Adrenal gland (tissue), 12 donors: Measurements from ENCODE around the gene RTP5. TPM values are rescaled to one million over a fixed set of nuclear protein-coding genes. Genes with fewer than 3 reads are reported as not detected.

Experiments used
- DNase-seq, 7 donors: peaks; one replicate each; pipeline ENCODE4 v3.0.0-alpha.2; 2019 to 2020
- H3K27ac ChIP-seq, 5 donors: fragments of 200-600 bp; sonication (generic) in 4 of 5; 1 replicate in 3 of 5; 2 replicates in 2 of 5; pipeline versions ENCODE4 v1.5.1 to v1.8.0; 2016 to 2020; ENCODE audit warnings: mild to moderate bottlenecking in 1 of 5
- H3K27me3 ChIP-seq: fragments of 200-600 bp; 2 replicates; pipeline ENCODE4 v1.8.0; 2021
- H3K36me3 ChIP-seq, 2 donors: fragments of 200-600 bp; replicated peaks in 1 of 2; 1 replicate in 1 of 2; 2 replicates in 1 of 2; pipeline versions ENCODE4 v1.5.1 to v1.8.0; 2018 to 2022
- H3K4me1 ChIP-seq, 2 donors: fragments of 200-600 bp; replicated peaks in 1 of 2; 1 replicate in 1 of 2; 2 replicates in 1 of 2; pipeline versions ENCODE4 v1.5.1 to v1.8.0; 2018 to 2021
- H3K4me3 ChIP-seq, 4 donors: fragments of 200-600 bp; sonication (generic) in 3 of 4; one replicate each; pipeline ENCODE4 v1.5.1; 2016 to 2018
- H3K9me3 ChIP-seq, 3 donors: fragments of 200-600 bp; sonication (generic) in 1 of 3; replicated peaks in 1 of 3; 1 replicate in 2 of 3; 2 replicates in 1 of 3; pipeline versions ENCODE4 v1.5.1 to v1.8.0; 2016 to 2021
- CTCF ChIP-seq, 6 experiments: fragments of 450-650 bp in 4 of 6; fragments of 200-600 bp in 2 of 6; sonication (generic) in 1 of 6; IDR thresholded peaks; 1 replicate in 5 of 6; 2 replicates in 1 of 6; pipeline versions ENCODE4 v1.5.1 to v1.8.0; 2016 to 2021; ENCODE audit warnings: antibody characterized with exemption in 6 of 6, mild to moderate bottlenecking in 2 of 6, moderate library complexity in 1 of 6
- POLR2A ChIP-seq, 2 donors: fragments of 450-650 bp; IDR thresholded peaks; one replicate each; pipeline ENCODE4 v1.6.1; 2017; ENCODE audit warnings: antibody characterized with exemption in 2 of 2, mild to moderate bottlenecking in 2 of 2, moderate library complexity in 1 of 2
- WGBS, 4 donors: extraction: QIAGEN DNeasy Blood & Tissue Kit in 2 of 4; methylation state at CpG; one replicate each; pipeline versions ENCODE4 v1.1.5 to v1.1.7; 2013 to 2017; 5-methylcytosine and 5-hydroxymethylcytosine counted together
- intact Hi-C, 2 donors: fragments of 100-400 bp; cut with DNase I; formaldehyde crosslinking; loops; one replicate each; pipeline versions ENCODE4 v1.14.1 to v1.15.0; 2022 to 2023
- polyA plus RNA-seq, 3 donors: library from polyadenylated mRNA; stranded (reverse); fragments of 200-250 nt in 2 of 3; fragments of 350-450 nt in 1 of 3; fragmentation: Illumina TruSeq in 1 of 3; extraction: RNeasy Lipid Tissue Mini Kit (QIAGEN cat#74804) in 1 of 3; gene quantifications; one replicate each; pipeline ENCODE4 v1.2.3, GENCODE V29; 2013 to 2014
- total RNA-seq, 9 donors: library from RNA; depleted of rRNA in 4 of 9; stranded (reverse); fragments of >200 nt in 4 of 9; fragments of 120-200 nt in 1 of 9; fragmentation: NEBNext Ultra II Directional in 1 of 9; extraction: Animal tissue kit (Norgen Biotek cat#: 25700) in 1 of 9; gene quantifications; one replicate each; pipeline versions ENCODE4 v1.1.0 to v1.2.4, GENCODE V29; 2013 to 2023
- donor health status: healthy with polysubstance abuse.
- donor health status: Bipolar disorder and iron deficiency.
- donor health status: DM: yes; HTN: yes; CAD: no.
- donor health status: DM: no; HTN: no; CAD: no.
- donor health status: DM: no; HTN: no; CAD: no.
- donor health status: DM: yes; HTN: yes; CAD: no.

The RTP5 gene
- total and polyA plus RNA-seq, 12 donors = 0.07 to 0.56 (median 0.11) TPM; not detected in 9

- no peak overlapping the region for H3K4me3 ChIP-seq
- intact Hi-C loops = no loop called here
- TF ChIP-seq CTCF (IDR thresholded peaks at IDR 0.05) = no peak
- no peak for TF ChIP-seq POLR2A (IDR thresholded peaks at IDR 0.05)
- H3K27me3 ChIP-seq = no peaks in the 10 kb centered on the region
- no peaks in the 10 kb centered on the region for H3K9me3 ChIP-seq
- H3K27ac ChIP-seq = no peak overlapping the region
- H3K36me3 ChIP-seq = no peaks in the 10 kb centered on the region
- WGBS, 4 donors = 83 to 91% (median 86%) methylated on average over 13 to 16 of the region's 16 CpGs
- DNase-seq = no peak
- H3K4me1 ChIP-seq = peaks cover 0 to 9% of the 10 kb centered on the region in 2 donors
These were observed 15.9 kb downstream of the RTP5 start for GRCh38 chr2:241885291-241885945.

- H3K4me1 ChIP-seq = peaks cover 0 to 9% of the 10 kb centered on the region in 2 donors
- no peaks in the 10 kb centered on the region for H3K27me3 ChIP-seq
- TF ChIP-seq POLR2A (IDR thresholded peaks at IDR 0.05) (no peak), CTCF (IDR thresholded peaks at IDR 0.05) (no peak)
- WGBS, 4 donors = 70 to 86% (median 76%) methylated on average over 8 to 15 of the region's 15 CpGs
- H3K27ac ChIP-seq = no peak overlapping the region
- H3K36me3 ChIP-seq = no peaks in the 10 kb centered on the region
- no peak for DNase-seq
- H3K4me3 ChIP-seq = no peak overlapping the region
- intact Hi-C loops = no loop called here
- H3K9me3 ChIP-seq = no peaks in the 10 kb centered on the region
These were observed 16.6 kb downstream of the RTP5 start for GRCh38 chr2:241885946-241886643.

- Histone ChIP-seq H3K27me3 (no peaks in the 10 kb centered on the region), H3K4me1 (peaks cover 0 to 7% of the 10 kb centered on the region in 2 donors), H3K4me3 (no peak overlapping the region), H3K36me3 (no peaks in the 10 kb centered on the region), H3K9me3 (no peaks in the 10 kb centered on the region), H3K27ac (no peak overlapping the region)
- no peak for TF ChIP-seq POLR2A (IDR thresholded peaks at IDR 0.05)
- no peak for TF ChIP-seq CTCF (IDR thresholded peaks at IDR 0.05)
- 94 to 98% (median 97%) methylated on average over 16 to 19 of the region's 19 CpGs for WGBS, 4 donors
- no peak for DNase-seq
- intact Hi-C loops = no loop called here
These were observed 17.4 kb downstream of the RTP5 start for GRCh38 chr2:241886840-241887447.

- Histone ChIP-seq H3K4me3 (no peak overlapping the region), H3K9me3 (no peaks in the 10 kb centered on the region), H3K27ac (no peak overlapping the region), H3K27me3 (no peaks in the 10 kb centered on the region), H3K36me3 (no peaks in the 10 kb centered on the region), H3K4me1 (no peaks in the 10 kb centered on the region)
- no peak for DNase-seq
- intact Hi-C loops = no loop called here
- TF ChIP-seq CTCF (IDR thresholded peaks at IDR 0.05) (no peak), POLR2A (IDR thresholded peaks at IDR 0.05) (no peak)
- WGBS, 4 donors = 85 to 93% (median 90%) methylated on average over 16 to 23 of the region's 24 CpGs
These were observed 18.4 kb downstream of the RTP5 start for GRCh38 chr2:241887806-241888522.
